HK-2 (cell line): ENCODE results near the gene ERC1.
"Not testable (repeated sequence)": the region's sequence is repeated elsewhere in the genome, so short reads cannot be mapped to it uniquely, and the experiment has no call there.

Source experiments
- DNase-seq: peaks from one replicate; pipeline ENCODE4 v3.0.0-alpha.2; 2018; ENCODE audit not compliant: unreplicated experiment

The ERC1 gene

GRCh38 chr12:981961-982360 is 9.1 kb upstream of the ERC1 start:
- DNase-seq, result no peak

GRCh38 chr12:988646-989045 is 2.4 kb upstream of the ERC1 start:
- DNase-seq, result no peak

- no peak for DNase-seq
These were observed 2.0 kb upstream of the ERC1 start for GRCh38 chr12:989051-989450.

- peak; percentile 57 for DNase-seq
These were observed 1.0 kb upstream of the ERC1 start for GRCh38 chr12:989751-990660.

- no peak for DNase-seq
These were observed 619 bp downstream of the ERC1 start for GRCh38 chr12:991350-992333.

GRCh38 chr12:992647-993046 is 1.6 kb downstream of the ERC1 start:
- no peak for DNase-seq

- DNase-seq, result no peak
These were observed 5.9 kb downstream of the ERC1 start for GRCh38 chr12:996881-997280.

- DNase-seq, result no peak
These were observed 6.5 kb downstream of the ERC1 start for GRCh38 chr12:997505-997904.

- DNase-seq, result no peak
These were observed 7.2 kb downstream of the ERC1 start for GRCh38 chr12:998020-998874.

GRCh38 chr12:999736-1000135 is 8.7 kb downstream of the ERC1 start:
- DNase-seq, result not testable (repeated sequence)

- DNase-seq, result no peak
These were observed 10.5 kb downstream of the ERC1 start for GRCh38 chr12:1001507-1001906.

GRCh38 chr12:1003600-1004271 is 12.7 kb downstream of the ERC1 start:
- no peak for DNase-seq

- no peak for DNase-seq
These were observed 15.2 kb downstream of the ERC1 start for GRCh38 chr12:1006255-1006654.

GRCh38 chr12:1007276-1007675 is 16.3 kb downstream of the ERC1 start:
- no peak for DNase-seq

GRCh38 chr12:1007994-1008393 is 17.0 kb downstream of the ERC1 start:
- no peak for DNase-seq

- no peak for DNase-seq
These were observed 20.1 kb downstream of the ERC1 start for GRCh38 chr12:1011091-1011490.

GRCh38 chr12:1013618-1014489 is 22.8 kb downstream of the ERC1 start:
- peak; percentile 49 for DNase-seq

GRCh38 chr12:1019283-1019682 is 28.3 kb downstream of the ERC1 start:
- DNase-seq, result no peak

- no peak for DNase-seq
These were observed 29.4 kb downstream of the ERC1 start for GRCh38 chr12:1020389-1020788.
